T-cell (primary cell): ENCODE results near the gene RTTN. TPM values are rescaled to one million over a fixed set of nuclear protein-coding genes. Genes with fewer than 3 reads are reported as not detected.

Experiments
- ATAC-seq, 4 experiments: fragments of 200-7000 bp in 3 of 4; fragments of 150-1000 bp in 1 of 4; cut with Tn5 transposase; replicated peaks in 1 of 4; 1 replicate in 3 of 4; 2 replicates in 1 of 4; pipeline ENCODE4 v1.10.0; 2021; ENCODE audit warnings: moderate library complexity in 3 of 4, mild to moderate bottlenecking in 2 of 4, moderate number of reproducible peaks in 1 of 4
- CTCF ChIA-PET, 2 donors: fragments of 300-600 bp; sonication (Branson Sonifier 250); formaldehyde crosslinking; loops; one replicate each; lab custom pipeline; 2022; ENCODE audit warnings: antibody characterized with exemption in 2 of 2; lab: Charles Lee
- POLR2A ChIA-PET, 2 donors: fragments of 300-600 bp; sonication (Branson Sonifier 250); formaldehyde crosslinking; loops; one replicate each; lab custom pipeline; 2022; ENCODE audit warnings: antibody characterized with exemption in 2 of 2; lab: Charles Lee
- DNase-seq, 35 experiments: peaks; one replicate each; pipeline versions ENCODE4 v3.0.0 to v3.0.0-alpha.2; 2013 to 2023
- H3K27ac ChIP-seq: one replicate; pipeline ENCODE4 v1.5.1; 2013; ENCODE audit warnings: low read length
- H3K27me3 ChIP-seq, 2 experiments: replicated peaks in 1 of 2; 1 replicate in 1 of 2; 2 replicates in 1 of 2; pipeline versions ENCODE4 v1.6.1 to v1.7.0; 2013; ENCODE audit warnings: low read length in 1 of 2, mixed read lengths in 1 of 2; ENCODE audit not compliant: control insufficient read depth in 2 of 2, insufficient read depth in 2 of 2; ENCODE audit errors: extremely low read depth in 1 of 2
- H3K36me3 ChIP-seq, 2 donors: 1 replicate in 1 of 2; 2 replicates in 1 of 2; pipeline versions ENCODE4 v1.6.1 to v1.7.0; 2013; ENCODE audit warnings: low read length in 1 of 2; ENCODE audit not compliant: control insufficient read depth in 2 of 2, insufficient read depth in 1 of 2; ENCODE audit errors: extremely low read depth in 1 of 2
- H3K4me1 ChIP-seq, 2 experiments: 1 replicate in 1 of 2; 2 replicates in 1 of 2; pipeline versions ENCODE4 v1.6.1 to v1.7.0; 2013; ENCODE audit warnings: low read length in 2 of 2, mixed read lengths in 1 of 2; ENCODE audit not compliant: insufficient read depth in 2 of 2, control insufficient read depth in 1 of 2; ENCODE audit errors: extremely low read depth in 1 of 2
- H3K4me3 ChIP-seq, 2 donors: 1 replicate in 1 of 2; 2 replicates in 1 of 2; pipeline versions ENCODE4 v1.5.1 to v1.7.0; 2013; ENCODE audit warnings: mild to moderate bottlenecking in 2 of 2, low read length in 1 of 2, moderate library complexity in 1 of 2; ENCODE audit not compliant: control insufficient read depth in 1 of 2; ENCODE audit errors: extremely low read depth in 1 of 2
- H3K9me3 ChIP-seq: 2 replicates; pipeline ENCODE4 v1.7.0; 2013
- H3K27ac Mint-ChIP-seq, 2 donors: one replicate each; pipeline ENCODE4 v1.8.0; 2020 to 2021; ENCODE audit warnings: mild to moderate bottlenecking in 2 of 2, mixed read lengths in 2 of 2
- H3K27me3 Mint-ChIP-seq, 2 donors: one replicate each; pipeline ENCODE4 v1.8.0; 2021 to 2022; ENCODE audit warnings: mixed read lengths in 2 of 2
- H3K36me3 Mint-ChIP-seq: one replicate; pipeline ENCODE4 v1.8.0; 2021; ENCODE audit warnings: mixed read lengths
- H3K4me1 Mint-ChIP-seq, 3 donors: one replicate each; pipeline ENCODE4 v1.8.0; 2020 to 2022; ENCODE audit warnings: mixed read lengths in 3 of 3, mild to moderate bottlenecking in 1 of 3
- H3K4me3 Mint-ChIP-seq, 3 donors: one replicate each; pipeline ENCODE4 v1.8.0; 2020 to 2022; ENCODE audit warnings: mild to moderate bottlenecking in 3 of 3, mixed read lengths in 3 of 3, moderate library complexity in 3 of 3
- H3K9me3 Mint-ChIP-seq, 3 donors: one replicate each; pipeline ENCODE4 v1.8.0; 2020 to 2022; ENCODE audit warnings: mixed read lengths in 3 of 3
- WGBS: methylation state at CpG from one replicate; pipeline ENCODE4 v1.1.5; 2013; ENCODE audit warnings: missing lambda C conversion rate; ENCODE audit not compliant: insufficient coverage; 5-methylcytosine and 5-hydroxymethylcytosine counted together
- total RNA-seq, 35 experiments: library from RNA in 6 of 35; stranded (reverse) in 6 of 35; fragments of 120-200 nt in 1 of 35; gene quantifications; one replicate each; pipeline versions ENCODE4 v1.2.1 to v1.2.4 and lab custom pipeline; 2013 to 2026

The RTTN gene
- total RNA-seq, 5 donors from 2014 or later (not counting 1 experiment from before 2014, with no cell fraction given) = 17.8 to 31.7 (median 19.4) TPM

DNA sequence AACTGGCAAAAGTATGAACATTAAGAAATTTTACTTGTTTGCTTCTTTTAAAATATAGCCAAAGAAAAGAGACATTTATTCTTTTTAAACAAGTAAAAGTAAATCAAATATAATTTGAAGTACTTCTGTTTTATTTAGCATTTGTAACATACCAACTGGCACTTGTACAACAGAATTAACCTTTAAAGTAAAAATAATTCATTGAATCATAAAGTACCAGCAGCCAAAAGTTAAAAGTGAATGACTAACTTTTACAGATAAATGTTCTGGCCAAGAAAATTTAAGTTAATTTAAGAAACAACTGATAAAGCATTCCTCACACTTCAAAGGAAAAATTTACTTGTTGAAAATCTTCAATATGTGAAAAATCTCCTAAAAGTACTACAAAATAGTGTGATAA is 23.8 kb downstream of the RTTN start:
- Mint-ChIP-seq H3K27ac (no peak overlapping the region), H3K36me3 (peaks cover 51% of the 10 kb centered on the region), H3K9me3 (no peaks in the 10 kb centered on the region), H3K4me3 (no peak overlapping the region), H3K27me3 (no peaks in the 10 kb centered on the region), H3K4me1 (peaks cover 16 to 23% (median 18%) of the 10 kb centered on the region in 3 donors)
- Histone ChIP-seq H3K4me1 (no peaks in the 10 kb centered on the region), H3K9me3 (no peaks in the 10 kb centered on the region), H3K27me3 (no peaks in the 10 kb centered on the region), H3K27ac (no peak overlapping the region), H3K36me3 (peaks cover 0 to 28% of the 10 kb centered on the region in 2 donors), H3K4me3 (no peak overlapping the region)
- ChIA-PET CTCF (no interaction called here), POLR2A (no interaction called here)
- DNase-seq (no peak), ATAC-seq (no peak)

DNA sequence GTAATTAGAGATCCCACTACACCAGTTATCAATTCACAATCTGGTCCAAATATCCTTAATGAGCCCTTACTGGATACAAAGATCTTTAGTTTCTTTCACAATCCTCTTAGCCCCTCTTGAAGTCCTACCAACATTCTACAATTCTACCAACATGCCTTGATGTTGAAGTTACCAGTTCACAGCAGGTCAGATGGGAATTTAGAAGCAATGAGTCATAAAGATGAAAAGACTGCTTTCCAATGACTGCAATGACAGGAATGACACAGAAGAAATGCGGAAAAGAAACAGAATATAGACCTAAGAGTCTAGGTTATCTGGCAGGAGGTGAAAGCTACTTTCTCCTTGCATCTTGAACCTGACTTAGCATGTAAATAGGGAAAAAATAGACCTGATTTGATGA is 24.5 kb downstream of the RTTN start:
- DNase-seq (no peak), ATAC-seq (no peak)
- Mint-ChIP-seq H3K9me3 (no peaks in the 10 kb centered on the region), H3K27me3 (no peaks in the 10 kb centered on the region), H3K4me1 (peaks cover 16 to 23% (median 16%) of the 10 kb centered on the region in 3 donors), H3K27ac (no peak overlapping the region), H3K36me3 (peaks cover 51% of the 10 kb centered on the region), H3K4me3 (no peak overlapping the region)
- CTCF ChIA-PET = no interaction called here
- H3K4me3 ChIP-seq = no peak overlapping the region
- H3K9me3 ChIP-seq = no peaks in the 10 kb centered on the region
- no peaks in the 10 kb centered on the region for H3K27me3 ChIP-seq
- no peak overlapping the region for H3K27ac ChIP-seq
- H3K36me3 ChIP-seq = peaks cover 0 to 20% of the 10 kb centered on the region in 2 donors
- no peaks in the 10 kb centered on the region for H3K4me1 ChIP-seq
- WGBS = 100% methylated on average over 1 of the region's 1 CpG
- POLR2A ChIA-PET = no interaction called here

DNA sequence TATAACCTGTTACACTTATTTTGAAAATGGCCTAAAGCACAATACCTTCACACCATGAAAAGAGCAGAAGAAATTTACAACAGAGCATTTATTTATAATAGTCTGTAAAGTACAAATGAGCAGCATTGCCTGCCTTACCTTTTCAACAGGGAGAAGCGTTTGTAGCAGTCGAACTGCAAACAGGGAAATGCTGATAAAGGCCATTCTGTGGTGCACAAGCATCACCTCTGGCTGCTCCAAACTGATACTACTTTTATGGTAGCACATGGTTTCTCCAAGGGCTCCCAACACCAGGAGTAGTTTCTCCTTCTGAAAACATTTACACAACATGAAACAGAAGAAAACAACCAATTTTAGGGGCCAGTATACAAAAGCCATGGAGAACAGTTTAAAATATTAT is 28.9 kb downstream of the RTTN start:
- no peaks in the 10 kb centered on the region for H3K9me3 Mint-ChIP-seq
- H3K36me3 Mint-ChIP-seq = peaks cover 42% of the 10 kb centered on the region
- WGBS = 100% methylated on average over 2 of the region's 2 CpGs

DNA sequence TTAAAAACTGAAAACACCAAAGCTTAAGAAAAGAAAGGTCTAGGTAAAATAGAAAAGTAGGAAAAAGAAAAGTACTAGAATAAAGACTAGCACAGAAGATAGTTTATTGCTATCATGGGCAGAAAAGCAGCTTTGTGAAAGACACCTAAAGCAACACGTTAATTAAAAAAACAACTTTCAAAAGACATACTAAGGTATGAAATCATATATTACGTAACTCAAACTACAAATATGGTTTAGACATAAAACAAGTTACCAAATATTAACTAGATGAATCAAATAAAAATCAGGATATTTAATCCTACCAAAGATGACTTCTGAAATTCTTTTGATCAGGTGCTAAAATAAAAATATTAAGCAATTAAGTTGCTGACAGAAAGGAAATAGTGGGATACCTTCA is 30.3 kb downstream of the RTTN start:
- CTCF ChIA-PET = no interaction called here
- no peak overlapping the region for H3K27ac Mint-ChIP-seq
- peaks cover 47% of the 10 kb centered on the region for H3K36me3 Mint-ChIP-seq

More for the DNA sequence above, 28.9 kb downstream of the RTTN start:
- no peak for DNase-seq
- Histone ChIP-seq H3K27me3 (no peaks in the 10 kb centered on the region), H3K27ac (no peak overlapping the region), H3K9me3 (no peaks in the 10 kb centered on the region), H3K36me3 (peaks cover 4 to 7% of the 10 kb centered on the region in 2 donors), H3K4me3 (no peak overlapping the region), H3K4me1 (no peaks in the 10 kb centered on the region)
- Mint-ChIP-seq H3K4me1 (no peaks in the 10 kb centered on the region), H3K27me3 (no peaks in the 10 kb centered on the region), H3K4me3 (no peak overlapping the region), H3K27ac (no peak overlapping the region)
- CTCF ChIA-PET = no interaction called here
- POLR2A ChIA-PET = no interaction called here
- ATAC-seq = no peak

DNA sequence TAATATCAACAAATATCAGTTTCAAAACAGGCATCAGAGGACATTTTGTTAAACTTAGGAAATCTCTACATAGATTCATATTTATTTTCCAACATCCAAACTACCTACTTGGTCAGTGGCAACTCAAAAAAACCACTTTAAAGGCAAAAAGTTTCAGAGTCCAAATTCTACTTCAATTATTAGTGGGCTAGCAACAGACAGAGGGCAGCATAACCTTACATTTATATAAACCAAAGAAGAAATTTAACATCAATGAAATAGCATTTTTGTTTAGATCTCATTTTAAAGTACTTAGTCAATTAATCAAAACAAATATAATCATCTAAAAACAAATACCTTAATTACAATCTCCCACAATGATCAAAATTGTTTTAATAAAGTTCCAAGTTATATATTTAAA is 33.3 kb downstream of the RTTN start:
- H3K36me3 ChIP-seq = peaks cover 3 to 4% of the 10 kb centered on the region in 2 donors

More for the DNA sequence above, 30.3 kb downstream of the RTTN start:
- Mint-ChIP-seq H3K9me3 (no peaks in the 10 kb centered on the region), H3K4me1 (no peaks in the 10 kb centered on the region), H3K27me3 (no peaks in the 10 kb centered on the region), H3K4me3 (no peak overlapping the region)
- no CpG with 5 or more reads among the region's 2 CpGs for WGBS
- ATAC-seq = no peak
- H3K4me1 ChIP-seq = no peaks in the 10 kb centered on the region
- H3K36me3 ChIP-seq = peaks cover 4 to 5% of the 10 kb centered on the region in 2 donors
- POLR2A ChIA-PET = interaction anchor here (0.6 to 0.7 kb wide), 2 partner anchors 426 to 1453 kb away, joined by 3 to 9 read pairs; no protein-coding TSS in a partner anchor
- DNase-seq = no peak
- H3K9me3 ChIP-seq = no peaks in the 10 kb centered on the region
- H3K27me3 ChIP-seq = no peaks in the 10 kb centered on the region
- no peak overlapping the region for H3K27ac ChIP-seq
- H3K4me3 ChIP-seq = no peak overlapping the region

DNA sequence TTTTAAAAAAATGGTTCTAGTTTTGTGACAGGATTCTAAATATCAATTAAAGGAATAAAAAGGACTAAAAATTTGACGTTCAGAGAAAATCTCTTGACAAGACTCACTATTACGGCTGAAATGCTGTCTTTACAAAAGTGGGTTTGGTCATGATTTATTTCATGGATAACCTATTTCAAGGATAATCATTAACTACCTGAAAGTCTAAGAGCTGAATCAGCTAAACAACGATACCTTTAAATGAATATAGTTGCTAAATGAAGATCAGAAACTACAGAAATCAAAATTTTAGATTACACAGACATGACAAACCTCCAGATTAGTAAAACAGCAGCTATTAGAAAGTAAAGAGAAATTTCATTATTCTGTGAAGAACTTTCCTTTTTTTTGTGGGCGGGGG is 35.7 kb downstream of the RTTN start:
- peaks cover 0 to 3% of the 10 kb centered on the region in 2 experiments for H3K4me1 ChIP-seq
- POLR2A ChIA-PET = no interaction called here
- no CpG with 5 or more reads among the region's 4 CpGs for WGBS
- peaks cover 0 to 7% (median 6%) of the 10 kb centered on the region in 3 donors for H3K4me1 Mint-ChIP-seq
- no peak overlapping the region for H3K4me3 Mint-ChIP-seq
- no peaks in the 10 kb centered on the region for H3K27me3 ChIP-seq
- H3K36me3 Mint-ChIP-seq = peaks cover 31% of the 10 kb centered on the region
- H3K27ac ChIP-seq = no peak overlapping the region
- DNase-seq = no peak
- no peaks in the 10 kb centered on the region for H3K9me3 ChIP-seq
- ATAC-seq = no peak
- H3K9me3 Mint-ChIP-seq = no peaks in the 10 kb centered on the region
- CTCF ChIA-PET = interaction anchor here in 1 of 2 donors (0.7 kb wide), 1 partner anchor 15 kb away, joined by 3 read pairs; no protein-coding TSS in a partner anchor
- H3K27me3 Mint-ChIP-seq = no peaks in the 10 kb centered on the region
- H3K4me3 ChIP-seq = no peak overlapping the region
- H3K27ac Mint-ChIP-seq = no peak overlapping the region
- peaks cover 4 to 6% of the 10 kb centered on the region in 2 donors for H3K36me3 ChIP-seq

More for the DNA sequence above, 33.3 kb downstream of the RTTN start:
- Mint-ChIP-seq H3K4me3 (no peak overlapping the region), H3K27ac (no peak overlapping the region), H3K27me3 (no peaks in the 10 kb centered on the region), H3K36me3 (peaks cover 42% of the 10 kb centered on the region), H3K4me1 (no peaks in the 10 kb centered on the region), H3K9me3 (no peaks in the 10 kb centered on the region)
- H3K27me3 ChIP-seq = no peaks in the 10 kb centered on the region
- no peak overlapping the region for H3K4me3 ChIP-seq
- ChIA-PET POLR2A (no interaction called here), CTCF (no interaction called here)
- no peak for ATAC-seq
- no peak for DNase-seq
- H3K9me3 ChIP-seq = no peaks in the 10 kb centered on the region
- H3K27ac ChIP-seq = no peak overlapping the region
- peaks cover 0 to 2% of the 10 kb centered on the region in 2 experiments for H3K4me1 ChIP-seq

DNA sequence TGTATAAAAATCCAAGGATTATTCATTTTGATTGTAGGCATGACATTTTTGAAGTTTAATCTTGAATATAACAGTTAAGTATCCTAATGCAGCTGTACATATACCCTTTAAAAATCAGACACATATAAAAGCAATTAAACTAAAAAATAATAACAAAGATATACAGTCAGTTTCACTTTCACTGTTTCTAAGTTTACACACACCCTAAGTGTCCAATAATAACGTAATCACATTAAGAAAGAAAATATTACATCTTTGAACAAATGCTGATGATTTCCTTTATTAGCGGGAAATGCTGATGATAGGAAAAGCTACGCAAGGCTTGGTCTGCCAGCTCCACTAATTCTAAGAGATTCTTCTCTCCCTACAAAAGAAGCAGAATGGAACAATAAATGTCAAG is 38.8 kb downstream of the RTTN start:
- DNase-seq = no peak
- no peak for ATAC-seq
- H3K4me1 ChIP-seq = peaks cover 0 to 3% of the 10 kb centered on the region in 2 experiments
- POLR2A ChIA-PET = no interaction called here
- no peak overlapping the region for H3K27ac ChIP-seq
- no CpG with 5 or more reads among the region's 3 CpGs for WGBS
- Mint-ChIP-seq H3K27ac (no peak overlapping the region), H3K4me1 (peaks cover 4 to 7% (median 6%) of the 10 kb centered on the region in 3 donors), H3K4me3 (no peak overlapping the region), H3K36me3 (peaks cover 44% of the 10 kb centered on the region), H3K27me3 (no peaks in the 10 kb centered on the region), H3K9me3 (no peaks in the 10 kb centered on the region)
- CTCF ChIA-PET = no interaction called here
- H3K9me3 ChIP-seq = no peaks in the 10 kb centered on the region
- peaks cover 0 to 15% of the 10 kb centered on the region in 2 donors for H3K36me3 ChIP-seq
- H3K27me3 ChIP-seq = no peaks in the 10 kb centered on the region
- H3K4me3 ChIP-seq = no peak overlapping the region
